HL-60/S4 treated with phorbol 12-myristate 13-acetate at 8.2 ng/mL for 4 days and 3 days (cell line): Measurements from ENCODE around the gene AKT1S1.

ENCODE experiments used
- in situ Hi-C: fragments of 300-500 bp; cut with MboI; formaldehyde crosslinking; loops from 2 replicates; pipeline ENCODE4 v1.15.0; 2022; ENCODE audit warnings: low sequenced_read_pairs

Gene AKT1S1

DNA sequence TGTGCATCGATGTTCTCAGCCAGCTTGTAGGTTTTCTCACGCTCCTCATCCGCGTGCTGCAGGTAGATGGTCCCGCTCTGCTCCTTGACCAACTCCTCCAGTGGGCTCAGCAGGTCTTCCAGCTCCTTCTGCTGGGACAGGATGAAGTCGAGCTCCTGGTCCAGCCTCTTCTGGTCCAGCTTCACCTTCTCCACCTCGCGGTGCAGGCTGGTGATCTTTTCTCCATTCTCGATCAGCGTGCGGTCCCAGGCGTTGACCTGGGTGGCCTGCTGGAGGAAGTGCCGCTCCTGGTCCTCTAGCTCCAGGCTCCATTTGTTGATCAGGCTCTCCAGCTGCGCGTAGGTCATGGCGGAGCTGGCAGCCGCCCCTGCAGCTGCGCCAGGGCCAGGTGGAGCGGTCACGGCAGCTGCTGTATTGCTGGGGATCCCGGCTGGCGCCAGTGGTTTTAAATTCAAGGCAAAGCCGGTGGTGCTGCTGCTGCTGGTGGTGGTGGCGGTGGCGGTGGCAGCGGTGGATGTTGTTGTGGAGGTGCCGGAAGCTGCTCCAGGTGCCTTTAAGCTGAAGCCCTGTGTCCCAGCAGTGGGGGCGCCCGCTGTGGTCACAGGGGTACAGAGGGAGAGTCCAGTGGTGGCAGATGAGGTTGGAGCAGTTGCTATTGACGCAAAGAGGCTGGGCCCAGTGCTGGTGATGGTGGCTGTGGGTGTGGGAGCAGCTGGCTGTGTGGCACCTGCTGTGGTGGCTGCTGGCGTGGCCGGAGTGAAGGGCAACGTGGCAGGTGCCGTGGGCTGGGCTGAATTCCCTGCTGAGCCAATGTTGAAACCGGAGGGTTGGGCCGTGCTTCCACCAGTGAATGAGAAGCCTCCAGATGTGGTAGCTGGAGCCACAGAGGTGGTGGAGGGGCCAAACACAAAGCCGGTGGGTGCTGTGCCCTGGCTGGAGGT is 31.6 kb upstream of the AKT1S1 start:
- in situ Hi-C loops, result no loop called here

DNA sequence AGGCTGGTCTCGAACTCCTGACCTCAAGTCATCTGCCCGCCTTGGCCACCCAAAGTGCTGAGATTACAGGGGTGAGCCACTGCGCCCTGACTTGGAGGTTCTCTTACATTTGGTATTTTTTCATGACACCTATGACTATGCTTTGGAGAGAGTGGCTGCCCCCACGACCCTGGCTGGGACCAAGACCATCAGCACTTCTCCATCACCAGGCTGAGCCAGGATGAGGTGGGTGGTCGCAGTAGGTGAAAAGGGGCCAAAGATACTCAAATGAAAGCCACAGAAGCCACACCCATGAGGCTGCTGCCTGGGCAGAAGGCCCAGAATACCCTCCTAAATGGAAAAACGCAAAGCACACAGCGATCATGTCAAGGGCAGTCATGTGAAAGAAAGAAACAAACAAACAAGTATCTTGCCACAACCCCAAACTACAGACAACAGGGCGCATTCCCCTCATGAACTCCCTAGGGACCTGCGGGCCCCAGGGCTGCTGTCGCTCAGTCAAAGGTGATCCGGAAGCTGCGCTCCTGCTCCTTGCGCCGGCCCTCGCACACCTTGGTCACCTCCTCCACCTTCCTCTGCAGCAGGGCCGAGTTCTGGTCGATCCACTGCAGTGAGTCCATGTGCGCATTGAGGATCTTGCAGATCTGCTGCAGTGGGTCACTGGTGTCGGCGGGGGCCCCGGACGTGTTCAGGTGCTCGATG is 30.7 kb upstream of the AKT1S1 start:
- in situ Hi-C loops, result no loop called here

DNA sequence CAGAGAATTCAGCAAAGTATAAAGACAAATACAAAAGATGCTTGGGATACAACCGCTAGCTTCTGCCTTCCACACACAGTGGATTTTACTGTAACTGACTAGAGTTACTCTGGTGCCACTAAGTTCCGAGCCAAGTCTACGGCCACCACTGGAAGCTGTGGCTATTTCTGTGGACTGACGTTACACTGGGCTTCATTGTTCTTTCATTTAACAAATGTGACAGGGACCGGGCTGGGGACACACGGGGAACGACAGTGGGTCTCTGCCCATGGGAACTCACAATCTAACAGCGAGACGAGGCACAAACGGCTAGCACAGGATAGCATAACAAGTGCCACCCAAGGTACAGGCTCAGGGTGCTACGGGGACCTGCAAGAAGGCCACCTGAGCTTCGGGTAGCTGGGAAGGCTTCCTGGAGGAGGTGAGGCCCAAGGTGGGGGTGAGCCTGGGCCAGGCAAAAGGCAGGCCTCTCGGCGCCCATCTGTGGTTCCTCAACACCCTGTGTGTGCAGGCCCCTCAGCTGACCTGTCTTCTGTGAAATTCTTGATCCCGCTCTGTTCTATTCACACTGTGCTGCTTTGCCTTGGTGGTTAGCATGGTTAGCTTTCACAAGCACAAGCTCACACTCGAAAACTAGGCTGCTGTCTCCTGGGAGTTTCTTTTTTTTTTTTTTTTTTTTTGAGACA is 29.9 kb upstream of the AKT1S1 start:
- in situ Hi-C loops, result no loop called here

DNA sequence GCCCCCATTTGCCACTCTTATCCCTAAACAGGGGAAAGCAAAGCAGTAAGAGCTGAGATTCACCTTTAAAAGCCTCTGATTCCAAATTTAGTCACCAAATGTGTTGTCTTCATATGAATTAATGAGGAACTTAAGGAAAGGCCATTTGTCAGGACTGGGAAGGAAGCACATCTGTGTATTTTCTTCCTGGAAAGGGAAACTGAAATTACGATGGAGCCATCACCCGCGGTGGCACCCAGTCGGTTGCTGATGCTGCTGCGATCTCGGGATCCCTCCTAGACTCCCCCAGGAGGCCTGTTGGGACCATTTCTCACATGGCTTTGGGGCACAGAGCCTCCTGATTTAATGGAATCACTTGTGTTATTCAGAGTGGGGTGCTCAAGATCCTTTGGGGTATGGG is 27.0 kb upstream of the AKT1S1 start:
- in situ Hi-C loops, result no loop called here

GRCh38 chr19:49896863-49897621 is 19.9 kb upstream of the AKT1S1 start, which contains the start of gene IL4I1:
Gene IL4I1 (minus strand): TSS chr19:49896887. CDS start chr19:49896160, 727 bp downstream.
- in situ Hi-C loops, result no loop called here

- in situ Hi-C loops, result no loop called here
Observed at GRCh38 chr19:49895566-49896297, 18.6 kb upstream of the AKT1S1 start.

DNA sequence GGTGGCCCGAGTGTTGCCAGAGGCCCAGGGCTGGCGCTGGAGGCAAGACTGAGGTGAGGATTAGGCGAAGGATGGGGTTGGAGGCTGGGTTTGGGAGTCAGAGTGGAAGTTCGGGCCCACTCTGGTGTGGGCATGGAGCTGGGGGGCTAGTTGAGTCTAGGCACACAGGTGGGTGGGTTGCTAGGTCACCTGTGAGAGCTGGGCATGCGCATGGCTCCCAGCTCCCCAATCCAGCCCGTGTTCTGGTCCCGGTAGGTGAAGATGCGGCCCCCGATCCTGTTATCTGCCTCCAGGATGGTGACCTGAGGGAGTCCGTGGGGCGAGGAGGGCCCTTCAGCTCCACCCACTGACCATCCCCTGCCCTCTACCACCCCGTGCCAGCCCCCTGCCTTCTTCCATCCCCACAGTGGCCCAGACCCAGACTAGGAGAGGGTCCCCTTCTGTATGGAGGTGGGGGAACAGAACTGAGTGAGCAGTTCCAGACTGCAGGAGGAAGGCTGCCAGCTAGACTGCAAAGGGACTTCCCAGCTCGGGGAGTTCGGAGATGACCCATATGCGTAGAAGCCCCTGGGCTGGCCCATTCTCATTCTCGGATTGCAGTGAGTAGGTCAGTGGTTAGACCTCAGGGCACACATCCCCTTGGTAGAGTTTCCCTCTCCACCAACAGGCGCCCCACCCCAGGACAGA is 17.9 kb upstream of the AKT1S1 start:
- in situ Hi-C loops, result no loop called here

- in situ Hi-C loops, result no loop called here
Observed at GRCh38 chr19:49894011-49894664, 17.0 kb upstream of the AKT1S1 start.

DNA sequence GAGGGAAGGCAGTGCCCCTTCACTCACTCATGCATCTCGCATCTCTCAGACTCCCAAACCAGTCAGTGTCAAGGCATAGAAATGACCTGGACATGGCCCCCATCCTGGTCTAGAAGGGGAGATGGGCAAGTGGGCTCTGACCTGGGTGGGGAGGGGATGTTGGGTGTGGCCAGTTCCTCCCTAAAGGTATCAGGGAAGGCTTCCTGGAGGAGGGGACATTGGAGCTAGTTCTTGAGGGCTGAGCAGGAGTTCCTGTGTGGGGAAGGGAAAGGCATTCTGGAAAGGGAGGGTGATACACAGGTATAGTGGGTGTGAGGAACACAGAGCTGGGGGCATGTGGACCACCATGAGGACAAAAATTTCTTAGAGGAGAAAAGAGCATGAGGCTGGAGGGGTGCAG is 15.6 kb upstream of the AKT1S1 start:
- in situ Hi-C loops, result no loop called here

DNA sequence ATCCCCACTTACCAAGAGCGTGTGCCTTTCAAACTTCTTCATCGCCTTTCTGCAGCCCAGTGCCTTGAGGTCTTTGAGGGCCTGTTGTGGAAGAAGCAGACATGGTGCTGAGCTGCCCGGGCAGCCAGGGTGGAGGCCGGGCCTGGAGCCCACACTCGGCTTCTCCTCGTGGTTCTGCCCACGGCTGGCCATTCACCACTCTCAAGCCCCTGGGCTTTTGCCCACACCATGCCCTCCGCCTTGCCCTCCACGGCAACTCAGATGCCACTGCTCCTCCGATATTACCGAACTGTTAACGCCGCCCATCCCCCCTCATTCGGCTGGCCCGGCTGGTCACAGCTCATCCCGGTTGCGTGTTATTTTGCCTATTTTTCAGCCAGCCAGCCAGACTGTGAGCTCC is 14.2 kb upstream of the AKT1S1 start:
- in situ Hi-C loops, result no loop called here

DNA sequence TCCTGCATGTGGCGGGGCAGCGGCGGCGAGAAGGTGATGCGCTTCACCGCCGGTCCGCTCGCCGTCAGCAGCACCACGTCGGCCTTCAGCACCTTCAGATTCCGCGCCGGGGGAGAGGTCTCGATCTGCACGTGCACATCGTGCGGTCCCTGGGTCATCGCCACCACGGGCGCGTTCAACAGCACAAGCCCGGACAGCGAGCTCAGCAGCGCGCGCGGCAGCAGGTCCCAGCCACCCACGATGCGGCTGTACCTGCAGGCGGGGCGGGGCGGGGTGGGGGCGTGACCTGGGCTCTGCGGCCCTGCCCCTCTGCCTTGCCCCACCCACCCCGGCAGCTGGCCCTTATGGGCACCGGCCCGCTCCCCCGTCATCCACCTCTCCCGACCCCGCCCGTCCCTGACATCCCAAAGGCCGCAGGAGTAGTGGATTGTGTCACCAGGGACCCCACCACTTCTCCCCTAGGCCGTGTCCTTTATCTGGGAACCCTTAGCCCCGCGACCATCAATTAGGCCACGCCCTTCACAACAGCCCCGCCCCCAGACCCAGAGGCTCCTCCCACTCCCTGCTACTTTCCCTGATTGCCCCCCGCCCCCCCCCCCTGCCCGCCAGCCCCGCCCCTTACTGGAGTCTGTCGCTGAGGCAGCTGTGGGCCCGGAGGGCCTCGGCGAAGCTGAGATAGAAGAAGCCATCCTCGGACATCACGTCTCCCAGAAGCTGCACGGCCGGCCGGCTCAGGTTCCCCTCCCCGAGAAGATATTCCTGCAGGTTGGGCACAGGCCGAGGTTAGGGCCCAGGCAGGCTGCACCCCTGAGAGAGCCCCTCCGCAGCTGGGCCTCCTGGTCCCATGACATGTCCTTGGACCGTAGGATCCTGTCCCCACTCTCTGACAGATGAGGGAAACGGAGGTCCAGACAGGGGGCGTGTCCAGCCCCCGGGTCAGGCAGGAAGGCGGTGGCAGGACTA is 13.5 kb upstream of the AKT1S1 start:
- in situ Hi-C loops, result no loop called here

DNA sequence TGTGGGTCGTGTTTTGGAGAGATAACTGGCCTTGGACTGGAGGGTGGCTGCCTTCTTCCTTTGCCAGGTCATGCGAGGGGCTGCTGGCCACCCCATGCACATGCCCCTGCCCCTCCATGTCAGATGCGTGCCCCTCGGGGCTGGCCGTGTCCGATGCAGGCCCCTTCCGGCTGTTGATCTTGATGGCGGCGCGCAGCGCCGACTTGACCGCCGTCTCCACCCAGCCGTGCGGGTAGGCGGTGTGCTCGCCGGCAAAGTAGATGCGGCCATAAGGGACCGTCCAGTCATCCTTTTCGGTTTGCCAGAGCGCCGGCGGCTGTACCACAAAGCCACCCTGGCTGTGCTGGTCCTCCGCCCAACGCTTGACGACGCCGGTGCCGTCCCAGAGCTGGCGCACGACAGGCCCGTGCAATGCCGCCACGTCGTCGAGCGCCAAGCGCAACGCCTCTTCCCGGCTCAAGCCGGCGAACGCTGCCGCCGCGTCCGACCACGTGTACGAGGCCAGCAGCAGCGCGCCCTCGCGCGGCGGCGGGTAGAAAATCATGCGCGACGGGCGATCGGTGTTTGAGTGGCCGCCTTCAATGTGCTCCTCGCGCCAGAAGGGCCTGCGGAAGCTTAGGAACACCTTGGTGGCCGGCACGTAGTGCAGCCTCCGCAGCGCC is 12.7 kb upstream of the AKT1S1 start:
- in situ Hi-C loops, result no loop called here

DNA sequence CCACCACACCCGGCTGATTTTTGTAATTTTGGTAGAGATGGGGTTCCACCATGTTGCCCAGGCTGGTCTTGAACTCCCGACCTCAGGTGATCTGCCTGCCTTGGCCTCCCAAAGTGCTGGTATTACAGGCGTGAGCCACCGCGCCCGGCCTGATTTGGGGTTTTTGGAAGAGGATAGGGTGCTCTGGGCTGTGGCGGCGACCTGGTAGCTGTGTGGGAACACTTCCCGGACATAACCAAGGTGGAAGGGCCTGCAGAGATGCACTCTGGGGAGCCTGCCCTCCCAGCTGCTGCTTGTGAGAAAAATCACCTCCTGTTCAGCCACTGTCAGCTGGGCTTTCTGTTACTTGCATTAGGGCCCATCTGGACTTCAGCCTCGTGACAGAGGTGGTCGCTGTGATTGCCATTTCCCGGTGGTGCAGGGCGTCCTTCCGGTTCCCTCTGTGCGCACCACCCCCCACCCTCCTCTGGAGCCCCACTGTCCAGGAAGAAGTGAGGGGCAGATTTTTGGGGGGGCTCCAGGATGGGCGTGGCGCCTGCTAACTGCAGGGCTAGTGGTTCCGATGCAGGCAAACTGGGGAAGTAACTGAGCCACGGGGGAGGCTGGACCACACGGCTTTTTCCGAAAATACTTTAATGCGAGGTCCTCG is 12.0 kb upstream of the AKT1S1 start:
- in situ Hi-C loops, result no loop called here

DNA sequence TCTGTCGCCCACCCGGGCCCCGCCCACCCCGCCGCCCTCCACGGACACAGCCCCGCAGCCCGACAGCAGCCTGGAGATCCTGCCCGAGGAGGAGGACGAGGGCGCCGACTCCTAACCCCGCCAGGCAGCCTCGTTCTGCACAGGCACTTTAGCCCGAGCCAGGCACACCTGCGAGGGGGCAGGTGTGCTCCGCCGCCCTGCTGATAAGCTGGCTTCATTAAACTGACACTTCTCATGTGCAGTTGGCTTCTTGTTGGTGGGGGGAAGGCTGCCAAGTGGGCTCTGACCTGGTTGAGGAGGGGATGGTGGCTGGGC is 11.3 kb upstream of the AKT1S1 start:
- in situ Hi-C loops, result no loop called here

- in situ Hi-C loops, result no loop called here
Observed at GRCh38 chr19:49887665-49888509, 10.7 kb upstream of the AKT1S1 start.

DNA sequence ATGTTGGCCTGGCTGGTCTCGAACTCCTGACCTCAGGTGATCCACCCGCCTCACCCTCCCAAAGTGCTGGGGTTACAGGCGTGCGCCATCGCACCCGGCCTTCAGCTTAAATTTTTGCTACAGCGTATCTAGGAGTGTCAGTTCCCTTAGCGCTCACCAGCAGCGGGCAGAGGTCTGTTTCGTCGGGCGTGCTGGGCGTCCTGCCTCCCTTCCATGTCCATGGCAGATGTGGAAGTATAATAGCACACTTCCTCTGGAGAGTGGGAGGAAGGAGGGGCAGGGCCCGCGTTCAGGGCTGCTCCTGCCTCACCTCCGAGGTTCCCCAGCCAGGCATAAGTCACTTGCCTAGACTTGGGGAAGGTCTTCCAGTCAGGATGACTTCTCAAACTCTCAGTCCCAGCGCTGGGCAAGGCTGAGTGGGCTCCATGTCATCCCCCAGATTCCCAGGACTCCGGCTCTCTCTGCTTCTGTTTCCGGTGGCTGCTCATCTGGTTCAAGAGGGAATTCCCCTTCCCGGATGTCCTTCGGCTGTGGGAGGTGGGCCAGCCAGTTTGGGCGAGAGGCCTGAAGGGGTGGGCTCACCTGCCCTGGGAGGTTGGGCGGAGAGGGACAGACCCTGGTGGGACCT is 10.0 kb upstream of the AKT1S1 start:
- in situ Hi-C loops, result no loop called here
